Measurements from ENCODE around the gene ZNF780A.

Gene ZNF780A
- long read RNA-seq, partial matches to known transcripts = 0 of 4 reads
- long read RNA-seq, other reads (novel, unspliced or antisense) = 1 of 4 reads

- peak within 1 kb of the TSS; percentile 90 for H3K4me3 ChIP-seq (replicated peaks; ENCODE audit: insufficient read depth, low read length)
- TF ChIP-seq CTCF (IDR thresholded peaks at IDR 0.05; ENCODE audit: insufficient read depth, low read length) = no peak
- TF ChIP-seq GABPA (IDR thresholded peaks at IDR 0.05; ENCODE audit: low read depth) = peak; percentile 55; the same call in 1 of the 2 replicates
- TF ChIP-seq REST (IDR thresholded peaks at IDR 0.05; ENCODE audit: insufficient replicate concordance, low read depth) = peak; percentile 41
- TF ChIP-seq POLR2AphosphoS5 (IDR thresholded peaks at IDR 0.05; ENCODE audit: low read depth) = peak; percentile 68
- TF ChIP-seq SPI1 (IDR thresholded peaks at IDR 0.05; ENCODE audit: borderline replicate concordance, low read depth) = peak; percentile 39; the same call in 1 of the 2 replicates
- H3K27me3 ChIP-seq (ENCODE audit: insufficient read depth, poor library complexity, severe bottlenecking) = no peaks in the 10 kb centered on the region
- peak within 1 kb of the TSS; percentile 97 for H3K27ac ChIP-seq (replicated peaks)
- DNase-seq (ENCODE audit: low read depth in 1 of 2, low spot score in 1 of 2) = peak; percentile 77 to 85
These were observed at the start of gene ZNF780A for GRCh38 chr19:40090241-40091204. TSS of gene ZNF780A (minus strand) at chr19:40090943. CDS start at chr19:40084753, 6,190 bp downstream.

GRCh38 chr19:40139533-40140287, 49.0 kb upstream of the ZNF780A start:
- Histone ChIP-seq H3K4me3 (replicated peaks; ENCODE audit: insufficient read depth, low read length) (no peak overlapping the region), H3K27me3 (ENCODE audit: insufficient read depth, poor library complexity, severe bottlenecking) (no peaks in the 10 kb centered on the region), H3K27ac (replicated peaks) (no peak overlapping the region)
- DNase-seq (ENCODE audit: low read depth in 1 of 2, low spot score in 1 of 2) = peak in 1 of 2 experiments; percentile 5
- TF ChIP-seq CTCF (IDR thresholded peaks at IDR 0.05; ENCODE audit: insufficient read depth, low read length) (no peak), SPI1 (IDR thresholded peaks at IDR 0.05; ENCODE audit: borderline replicate concordance, low read depth) (no peak), REST (IDR thresholded peaks at IDR 0.05; ENCODE audit: insufficient replicate concordance, low read depth) (no peak), GABPA (IDR thresholded peaks at IDR 0.05; ENCODE audit: low read depth) (no peak), POLR2AphosphoS5 (IDR thresholded peaks at IDR 0.05; ENCODE audit: low read depth) (no peak)

- DNase-seq (ENCODE audit: low read depth in 1 of 2, low spot score in 1 of 2) = no peak
- Histone ChIP-seq H3K27me3 (ENCODE audit: insufficient read depth, poor library complexity, severe bottlenecking) (no peaks in the 10 kb centered on the region), H3K27ac (replicated peaks) (no peak overlapping the region), H3K4me3 (replicated peaks; ENCODE audit: insufficient read depth, low read length) (no peak overlapping the region)
- TF ChIP-seq GABPA (IDR thresholded peaks at IDR 0.05; ENCODE audit: low read depth) (no peak), POLR2AphosphoS5 (IDR thresholded peaks at IDR 0.05; ENCODE audit: low read depth) (no peak), CTCF (IDR thresholded peaks at IDR 0.05; ENCODE audit: insufficient read depth, low read length) (no peak), REST (IDR thresholded peaks at IDR 0.05; ENCODE audit: insufficient replicate concordance, low read depth) (no peak), SPI1 (IDR thresholded peaks at IDR 0.05; ENCODE audit: borderline replicate concordance, low read depth) (no peak)
These were observed 46.1 kb upstream of the ZNF780A start for GRCh38 chr19:40136818-40137217.
